Measurements from ENCODE around the gene SPATS2.

DNA sequence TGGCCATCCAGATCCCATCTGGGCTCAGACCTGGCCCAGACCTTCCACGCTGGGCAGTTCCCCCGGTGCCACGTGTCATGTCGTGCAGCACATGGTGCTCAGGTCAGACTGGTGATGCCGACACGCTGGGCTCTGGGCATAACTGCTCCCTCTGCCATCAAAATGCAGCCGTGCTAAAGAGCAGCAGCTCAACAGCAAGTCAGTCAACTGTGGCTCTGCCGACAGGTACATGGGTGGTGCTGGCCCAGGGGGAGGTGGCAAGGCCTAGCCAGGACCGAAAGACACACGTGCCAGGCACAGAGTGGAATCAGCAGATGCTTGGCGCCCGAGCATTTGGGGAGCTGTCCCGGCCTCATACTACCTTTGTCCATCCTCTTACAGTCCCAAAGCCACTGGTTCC lies 199.1 kb downstream of the SPATS2 start:
- TF ChIP-seq, protein P1, sequence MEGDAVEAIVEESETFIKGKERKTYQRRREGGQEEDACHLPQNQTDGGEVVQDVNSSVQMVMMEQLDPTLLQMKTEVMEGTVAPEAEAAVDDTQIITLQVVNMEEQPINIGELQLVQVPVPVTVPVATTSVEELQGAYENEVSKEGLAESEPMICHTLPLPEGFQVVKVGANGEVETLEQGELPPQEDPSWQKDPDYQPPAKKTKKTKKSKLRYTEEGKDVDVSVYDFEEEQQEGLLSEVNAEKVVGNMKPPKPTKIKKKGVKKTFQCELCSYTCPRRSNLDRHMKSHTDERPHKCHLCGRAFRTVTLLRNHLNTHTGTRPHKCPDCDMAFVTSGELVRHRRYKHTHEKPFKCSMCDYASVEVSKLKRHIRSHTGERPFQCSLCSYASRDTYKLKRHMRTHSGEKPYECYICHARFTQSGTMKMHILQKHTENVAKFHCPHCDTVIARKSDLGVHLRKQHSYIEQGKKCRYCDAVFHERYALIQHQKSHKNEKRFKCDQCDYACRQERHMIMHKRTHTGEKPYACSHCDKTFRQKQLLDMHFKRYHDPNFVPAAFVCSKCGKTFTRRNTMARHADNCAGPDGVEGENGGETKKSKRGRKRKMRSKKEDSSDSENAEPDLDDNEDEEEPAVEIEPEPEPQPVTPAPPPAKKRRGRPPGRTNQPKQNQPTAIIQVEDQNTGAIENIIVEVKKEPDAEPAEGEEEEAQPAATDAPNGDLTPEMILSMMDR (IDR thresholded peaks at IDR 0.05) = no peak
- no peak for TF ChIP-seq ZFX (IDR thresholded peaks at IDR 0.05; ENCODE audit: borderline replicate concordance)
